K562 (cell line): ENCODE data around the gene CECR2. TPM values are rescaled to one million over a fixed set of nuclear protein-coding genes. Genes with fewer than 3 reads are reported as not detected.

Experiments used
- ATAC-seq: fragments of 200-7000 bp; cut with Tn5 transposase; 3 replicates; pipeline ENCODE4 v1.9.1; 2020; ENCODE audit warnings: moderate library complexity
- BruUV-seq: library from RNA; stranded (reverse); fragments of 400-500 nt; replicated peaks from 2 replicates; lab custom pipeline; 2021; lab: Mats Ljungman, UMichigan
- CTCF ChIA-PET: fragments of 300-600 bp; formaldehyde crosslinking; extraction: SDS; loops from one replicate; lab custom pipeline; 2021; ENCODE audit warnings: low intra/inter-chr PET ratio; lab: Yijun Ruan, JAX
- POLR2A ChIA-PET: fragments of 300-600, 350-650 bp; sonication (Branson Sonifier 250); formaldehyde crosslinking; extraction: SDS; loops from one replicate; lab custom pipeline; 2021; ENCODE audit warnings: antibody characterized with exemption, inconsistent platforms; lab: Yijun Ruan, JAX
- DNase-seq, 4 experiments: peaks; one replicate each; pipeline versions ENCODE4 v3.0.0 to v3.0.0-alpha.2; 2011 to 2018; ENCODE audit warnings: low spot score in 3 of 4, mixed read lengths in 3 of 4; ENCODE audit errors: extremely low read depth in 1 of 4
- FAIRE-seq: peaks from 2 replicates; lab custom pipeline; 2011; peaks lifted over from hg19 to GRCh38; lab: Jason Lieb, UNC
- H2AFZ ChIP-seq: 2 replicates; pipeline ENCODE4 v1.6.0; 2011; ENCODE audit warnings: low read depth, low read length, control low read depth, inconsistent platforms
- H3K27ac ChIP-seq: fragments of 200-600 bp; 3 replicates; pipeline ENCODE4 v1.8.0; 2011; ENCODE audit warnings: low read depth, mild to moderate bottlenecking, control low read depth, inconsistent platforms, low read length, moderate library complexity, mixed read lengths; ENCODE audit errors: extremely low read depth
- H3K27me3 ChIP-seq, 2 experiments: fragments of 300-600 bp in 1 of 2; 2 replicates in 1 of 2; 3 replicates in 1 of 2; pipeline versions ENCODE4 v1.6.0 to v1.8.0; 2011; ENCODE audit warnings: inconsistent platforms in 2 of 2, low read length in 2 of 2, mild to moderate bottlenecking in 1 of 2, mixed read lengths in 1 of 2, moderate library complexity in 1 of 2; ENCODE audit not compliant: control insufficient read depth in 2 of 2, insufficient read depth in 2 of 2
- H3K36me3 ChIP-seq: fragments of 300-600 bp; 3 replicates; pipeline ENCODE4 v1.8.0; 2011; ENCODE audit warnings: mild to moderate bottlenecking, low read length, inconsistent platforms; ENCODE audit not compliant: control insufficient read depth, insufficient read depth
- H3K4me1 ChIP-seq, 2 experiments: fragments of 200-600 bp in 1 of 2; replicated peaks in 1 of 2; 2 replicates in 1 of 2; 3 replicates in 1 of 2; pipeline versions ENCODE4 v1.5.1 to v1.8.0; 2011; ENCODE audit warnings: inconsistent platforms in 2 of 2, low read length in 2 of 2, mild to moderate bottlenecking in 1 of 2, mixed read lengths in 1 of 2, moderate library complexity in 1 of 2; ENCODE audit not compliant: control insufficient read depth in 2 of 2, insufficient read depth in 2 of 2
- H3K4me2 ChIP-seq: 2 replicates; pipeline ENCODE4 v1.6.1; 2011; ENCODE audit warnings: low read length, control low read depth, inconsistent platforms, mixed read lengths; ENCODE audit not compliant: insufficient read depth
- H3K4me3 ChIP-seq: fragments of 200-600 bp; sonication (generic), shearing (Covaris generic); 2 replicates; pipeline ENCODE4 v1.5.1; 2016; ENCODE audit warnings: control low read depth, inconsistent platforms
- H3K79me2 ChIP-seq: fragments of 200-600 bp; 3 replicates; pipeline ENCODE4 v1.8.0; 2011; ENCODE audit warnings: low read length, inconsistent platforms; ENCODE audit not compliant: control insufficient read depth, insufficient read depth
- H3K9ac ChIP-seq, 2 experiments: 2 replicates each; pipeline versions ENCODE4 v1.6.0 to v1.6.1; 2011; ENCODE audit warnings: low read depth in 2 of 2, low read length in 2 of 2, control low read depth in 1 of 2, inconsistent platforms in 1 of 2, mild to moderate bottlenecking in 1 of 2, mixed read lengths in 1 of 2; ENCODE audit not compliant: insufficient read depth in 1 of 2
- H3K9me1 ChIP-seq: one replicate; pipeline ENCODE4 v1.6.0; 2011; ENCODE audit warnings: inconsistent platforms, mild to moderate bottlenecking, low read length, moderate library complexity; ENCODE audit not compliant: control insufficient read depth, insufficient read depth
- H3K9me3 ChIP-seq: replicated peaks from 2 replicates; pipeline ENCODE4 v1.5.1; 2011; ENCODE audit warnings: low read depth, low read length, inconsistent platforms; ENCODE audit not compliant: control insufficient read depth, insufficient read depth
- H4K20me1 ChIP-seq: replicated peaks from 2 replicates; pipeline ENCODE4 v1.6.1; 2011; ENCODE audit warnings: low read length, inconsistent platforms, mixed read lengths; ENCODE audit not compliant: control insufficient read depth, insufficient read depth
- C11orf30 ChIP-seq: fragments of 450-650 bp; IDR thresholded peaks from 2 replicates; pipeline ENCODE4 v1.6.1; 2016; ENCODE audit warnings: low read depth, mild to moderate bottlenecking
- ETV1 ChIP-seq: fragments of 450-650 bp; conservative IDR thresholded peaks from 2 replicates; pipeline ENCODE4 v1.6.1; 2016; ENCODE audit warnings: missing genetic modification characterization, control low read depth, low read depth, missing compliant biosample characterization
- POLR3A ChIP-seq: IDR thresholded peaks from 2 replicates; pipeline ENCODE4 v1.6.1; 2011; ENCODE audit warnings: borderline replicate concordance, mild to moderate bottlenecking, moderate library complexity; ENCODE audit not compliant: insufficient read length, insufficient read depth; ENCODE audit errors: extremely low read depth
- RFX7 ChIP-seq: fragments of 250-450 bp; sonication (Bioruptor Pico); IDR thresholded peaks from 2 replicates; pipeline ENCODE4 v1.5.1; 2021; ENCODE audit warnings: mild to moderate bottlenecking
- TFAM ChIP-seq: fragments of 250-450 bp; sonication (Bioruptor Pico); conservative IDR thresholded peaks from 2 replicates; pipeline ENCODE4 v1.5.0; 2021; ENCODE audit warnings: mild to moderate bottlenecking, moderate library complexity
- TSC22D4 ChIP-seq: fragments of 450-650 bp; IDR thresholded peaks from 2 replicates; pipeline ENCODE4 v1.6.1; 2016; ENCODE audit warnings: missing genetic modification characterization, missing biosample characterization, control low read depth
- ZNF3 ChIP-seq: fragments of 250-450 bp; sonication (Bioruptor Pico); IDR thresholded peaks from 2 replicates; pipeline ENCODE4 v1.5.0; 2021; ENCODE audit warnings: mild to moderate bottlenecking, moderate library complexity
- ZNF445 ChIP-seq: fragments of 250-450 bp; sonication (Bioruptor Pico); IDR thresholded peaks from 2 replicates; pipeline ENCODE4 v1.4.0; 2020; ENCODE audit warnings: low read depth, mild to moderate bottlenecking, moderate library complexity
- WGBS: fragments of 100-300 bp; shearing (Covaris generic); methylation state at CpG from one replicate; pipeline ENCODE4 v1.1.6; 2016; ENCODE audit warnings: low coverage, mixed read lengths; ENCODE audit not compliant: insufficient coverage; ENCODE audit errors: missing lambda C conversion rate; 5-methylcytosine and 5-hydroxymethylcytosine counted together
- in situ Hi-C: fragments of 300-500 bp; cut with MboI; formaldehyde crosslinking; loops from 4 replicates; pipeline ENCODE4 v1.15.0; 2018; ENCODE audit warnings: inconsistent platforms, mixed read lengths
- intact Hi-C: fragments of 100-400 bp; cut with micrococcal nuclease; formaldehyde crosslinking; loops from 2 replicates; pipeline ENCODE4 v1.14.2; 2022
- polyA plus RNA-seq, 8 experiments: library from polyadenylated mRNA; depleted of rRNA in 4 of 8; stranded (reverse) in 5 of 8; unstranded in 3 of 8; fragments of >200 nt; fragmentation: Nextera tagmentation in 2 of 8; fragmentation: Illumina TruSeq in 1 of 8; extraction: Ambion mirVana in 2 of 8; extraction: Trizol in 1 of 8; gene quantifications; 2 replicates each; pipeline versions ENCODE4 v1.2.1 to v1.2.3, GENCODE V29; 2011 to 2014; ENCODE audit warnings: inconsistent platforms in 1 of 8, missing spikeins in 1 of 8
- total RNA-seq, 7 experiments: library from RNA; depleted of rRNA in 6 of 7; stranded (reverse); fragments of >200 nt in 6 of 7; fragmentation: Illumina TruSeq in 2 of 7; extraction: Trizol in 2 of 7; gene quantifications; 2 replicates each; pipeline versions ENCODE4 v1.2.1 to v1.2.3, GENCODE V29; 2011 to 2021; ENCODE audit warnings: low replicate concordance in 1 of 7
- TF ChIP-seq, protein P1 (sequence below): fragments of 250-450 bp; sonication (Bioruptor Pico); IDR thresholded peaks from 2 replicates; pipeline ENCODE4 v1.5.1; 2021; ENCODE audit warnings: mild to moderate bottlenecking
- TF ChIP-seq, protein P2 (sequence below): IDR thresholded peaks from 3 replicates; pipeline ENCODE4 v1.6.1; 2011; ENCODE audit warnings: borderline replicate concordance, mild to moderate bottlenecking; ENCODE audit not compliant: insufficient read length, insufficient read depth

Gene CECR2
- total and polyA plus RNA-seq, 9 of the 15 experiments (the other 6 are each of a cell fraction or from before 2014, with no cell fraction given) = 0.01 to 1.00 (median 0.27) TPM

DNA sequence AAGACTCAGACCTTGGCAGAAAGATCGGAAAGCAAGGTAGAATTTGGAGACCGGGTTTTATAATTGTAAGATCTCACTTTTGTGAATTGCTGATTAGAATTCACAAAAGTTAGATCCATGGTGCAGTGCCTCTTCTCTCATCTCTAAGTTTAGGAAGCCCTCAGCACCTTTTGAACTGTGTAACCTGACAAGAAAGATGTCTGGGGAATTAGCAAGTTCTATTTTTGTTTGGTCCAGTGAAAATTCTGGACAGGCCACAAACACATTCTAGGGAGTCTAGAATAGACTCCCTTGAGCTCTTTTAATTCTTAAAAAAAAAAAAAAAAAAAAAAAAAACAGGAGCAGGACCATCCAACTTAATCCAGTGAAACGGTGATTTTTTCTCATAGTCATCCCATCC, 66.1 kb downstream of the CECR2 start (continued):
- TF ChIP-seq TSC22D4 (tag) (no peak), POLR3A (no peak), RFX7 (CRISPR knock-in tag) (no peak), TFAM (CRISPR knock-in tag) (no peak)
- TF ChIP-seq, all 486 proteins: peak for 0

DNA sequence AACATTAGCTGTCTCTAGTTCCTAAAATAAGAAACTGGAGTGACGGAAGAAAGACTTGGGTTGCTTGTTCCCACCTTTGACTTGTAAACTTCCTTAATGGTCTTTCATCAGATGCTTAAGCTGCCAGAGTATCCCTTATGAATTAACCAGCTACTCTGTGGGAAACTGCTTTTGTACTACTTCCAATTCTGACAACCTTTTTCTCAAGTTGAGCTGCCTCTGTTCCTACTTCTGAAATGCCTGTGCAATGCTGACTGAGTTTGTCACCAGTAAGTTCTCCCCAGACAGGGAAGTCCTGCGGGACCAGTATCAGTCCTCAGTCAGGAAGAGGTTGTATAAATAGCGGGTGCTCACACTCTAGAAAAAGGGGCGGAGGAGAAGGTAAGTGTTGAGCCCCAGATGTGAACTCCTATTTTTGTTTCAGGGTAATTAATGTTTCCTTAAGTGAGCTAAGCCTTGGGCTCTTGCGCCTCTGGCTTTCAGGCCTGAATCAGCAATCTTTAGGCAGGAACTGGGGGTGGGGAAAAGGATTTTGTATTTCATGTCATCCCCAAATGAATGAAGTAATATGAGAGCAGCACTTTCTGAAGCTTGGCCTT, 67.2 kb downstream of the CECR2 start:
- TF ChIP-seq, protein P1, sequence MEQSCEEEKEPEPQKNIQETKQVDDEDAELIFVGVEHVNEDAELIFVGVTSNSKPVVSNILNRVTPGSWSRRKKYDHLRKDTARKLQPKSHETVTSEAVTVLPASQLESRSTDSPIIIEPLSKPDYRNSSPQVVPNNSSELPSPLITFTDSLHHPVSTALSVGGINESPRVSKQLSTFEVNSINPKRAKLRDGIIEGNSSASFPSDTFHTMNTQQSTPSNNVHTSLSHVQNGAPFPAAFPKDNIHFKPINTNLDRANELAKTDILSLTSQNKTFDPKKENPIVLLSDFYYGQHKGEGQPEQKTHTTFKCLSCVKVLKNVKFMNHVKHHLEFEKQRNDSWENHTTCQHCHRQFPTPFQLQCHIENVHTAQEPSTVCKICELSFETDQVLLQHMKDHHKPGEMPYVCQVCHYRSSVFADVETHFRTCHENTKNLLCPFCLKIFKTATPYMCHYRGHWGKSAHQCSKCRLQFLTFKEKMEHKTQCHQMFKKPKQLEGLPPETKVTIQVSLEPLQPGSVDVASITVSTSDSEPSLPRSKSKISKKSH = no peak
- TF ChIP-seq ZNF445 (CRISPR knock-in tag) = no peak
- peak; percentile 31; the same call in 1 of the 2 replicates for TF ChIP-seq ETV1 (tag)
- TF ChIP-seq, protein P2, sequence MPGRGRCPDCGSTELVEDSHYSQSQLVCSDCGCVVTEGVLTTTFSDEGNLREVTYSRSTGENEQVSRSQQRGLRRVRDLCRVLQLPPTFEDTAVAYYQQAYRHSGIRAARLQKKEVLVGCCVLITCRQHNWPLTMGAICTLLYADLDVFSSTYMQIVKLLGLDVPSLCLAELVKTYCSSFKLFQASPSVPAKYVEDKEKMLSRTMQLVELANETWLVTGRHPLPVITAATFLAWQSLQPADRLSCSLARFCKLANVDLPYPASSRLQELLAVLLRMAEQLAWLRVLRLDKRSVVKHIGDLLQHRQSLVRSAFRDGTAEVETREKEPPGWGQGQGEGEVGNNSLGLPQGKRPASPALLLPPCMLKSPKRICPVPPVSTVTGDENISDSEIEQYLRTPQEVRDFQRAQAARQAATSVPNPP = no peak
- peak; percentile 33; the same call in 1 of the 2 replicates for TF ChIP-seq C11orf30
- TF ChIP-seq ZNF3 (CRISPR knock-in tag) = no peak
- TF ChIP-seq, all 486 proteins: peak for 2
- H3K9me1 ChIP-seq = no peaks in the 10 kb centered on the region
- H3K4me1 ChIP-seq = no peaks in the 10 kb centered on the region
- H4K20me1 ChIP-seq = no peaks in the 10 kb centered on the region
- ChIA-PET CTCF (no interaction called here), POLR2A (interaction anchor here (1.6 kb wide), 1 partner anchor 21 kb away, joined by 3 read pairs; no protein-coding TSS in a partner anchor)
- H3K27me3 ChIP-seq = peaks cover 0 to 13% of the 10 kb centered on the region in 2 experiments; a peak in 3 of 5 replicates
- H3K27ac ChIP-seq = no peak overlapping the region
- WGBS = 8% methylated on average over 5 of the region's 5 CpGs
- H3K9ac ChIP-seq = no peak overlapping the region
- H3K36me3 ChIP-seq = no peaks in the 10 kb centered on the region
- no peak overlapping the region for H3K4me2 ChIP-seq
- DNase-seq = no peak
- no peaks in the 10 kb centered on the region for H3K9me3 ChIP-seq
- ATAC-seq = peak; percentile 21; the same call in 2 of the 3 replicates
- H3K4me3 ChIP-seq = no peak overlapping the region
- no peak for FAIRE-seq
- H3K79me2 ChIP-seq = no peaks in the 10 kb centered on the region
- intact Hi-C loops (no loop called here), in situ Hi-C loops (no loop called here)
- no TSS peak for BruUV-seq
- H2AFZ ChIP-seq = no peak overlapping the region
